Measurements from ENCODE around the gene DIAPH1.

- TF ChIP-seq MAX (IDR thresholded peaks at IDR 0.05) (peak; percentile 49; the same call in 1 of the 2 replicates), CTCF (IDR thresholded peaks at IDR 0.05 in 2 of 3, conservative IDR thresholded peaks at IDR 0.05 in 1 of 3; ENCODE audit: borderline replicate concordance in 1 of 3, insufficient read depth in 1 of 3, low read depth in 2 of 3, low read length in 2 of 3) (no peak)
These were observed 583 bp downstream of the DIAPH1 start for GRCh38 chr5:141618030-141618803.

All from HCT116 (cell line).